BJ (cell line): Measurements from ENCODE around the gene COL19A1. TPM values are rescaled to one million over a fixed set of nuclear protein-coding genes. Genes with fewer than 3 reads are reported as not detected.
"Not testable (repeated sequence)": the region's sequence is repeated elsewhere in the genome, so short reads cannot be mapped to it uniquely, and the experiment has no call there.

Experiments used
- CTCF ChIA-PET: fragments of 350-600 bp; formaldehyde crosslinking; extraction: SDS; loops from one replicate; lab custom pipeline; 2021; ENCODE audit warnings: antibody characterized with exemption, inconsistent platforms; lab: Yijun Ruan, JAX
- POLR2A ChIA-PET: fragments of 300-600 bp; sonication (Branson Sonifier 250); formaldehyde crosslinking; extraction: SDS; loops from one replicate; lab custom pipeline; 2021; ENCODE audit warnings: antibody characterized with exemption; lab: Charles Lee
- DNase-seq: peaks from one replicate; pipeline ENCODE4 v3.0.0-alpha.2; 2011; ENCODE audit warnings: low read depth
- H3K27me3 ChIP-seq: 2 replicates; pipeline ENCODE4 v1.6.0; 2011; ENCODE audit warnings: low read length; ENCODE audit not compliant: control insufficient read depth, insufficient read depth
- H3K36me3 ChIP-seq: 2 replicates; pipeline ENCODE4 v1.5.1; 2011; ENCODE audit warnings: low read length; ENCODE audit not compliant: control insufficient read depth, insufficient read depth
- H3K4me3 ChIP-seq: 2 replicates; pipeline ENCODE4 v1.5.1; 2011; ENCODE audit warnings: low read depth, mild to moderate bottlenecking, control low read depth, low read length
- polyA plus RNA-seq: library from polyadenylated mRNA; depleted of rRNA; stranded (reverse); fragments of >200 nt; gene quantifications from 2 replicates; pipeline ENCODE4 v1.2.3, GENCODE V29; 2011
- TF ChIP-seq, protein P1 (sequence below): IDR thresholded peaks from 2 replicates; pipeline ENCODE4 v1.5.1; 2011; ENCODE audit warnings: low read depth, mild to moderate bottlenecking, control low read depth, inconsistent platforms, low read length, moderate library complexity; ENCODE audit not compliant: insufficient read depth

The COL19A1 gene
- polyA plus RNA-seq, 1 experiment = 0.11 TPM

DNA sequence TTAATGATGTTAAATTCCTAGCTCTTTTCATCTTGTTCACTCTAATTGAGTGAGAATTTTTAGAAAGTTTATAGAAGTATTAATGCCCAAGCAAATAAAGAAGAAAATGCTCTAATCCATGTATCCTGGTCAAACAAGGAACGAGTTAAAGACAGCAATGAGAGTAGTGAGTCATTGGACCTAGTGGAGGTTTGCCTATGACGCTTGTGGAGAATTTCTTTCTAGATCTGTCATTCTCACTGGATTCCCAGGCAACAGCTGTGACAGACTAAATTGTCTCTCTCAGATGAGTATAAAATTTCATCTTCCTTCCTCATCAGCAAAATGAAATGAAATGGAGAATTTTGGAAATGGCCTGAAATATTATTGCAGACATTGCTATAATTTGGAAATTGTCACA is 127.9 kb downstream of the COL19A1 start:
- no peaks in the 10 kb centered on the region for H3K36me3 ChIP-seq
- CTCF ChIA-PET = no interaction called here
- TF ChIP-seq, protein P1, sequence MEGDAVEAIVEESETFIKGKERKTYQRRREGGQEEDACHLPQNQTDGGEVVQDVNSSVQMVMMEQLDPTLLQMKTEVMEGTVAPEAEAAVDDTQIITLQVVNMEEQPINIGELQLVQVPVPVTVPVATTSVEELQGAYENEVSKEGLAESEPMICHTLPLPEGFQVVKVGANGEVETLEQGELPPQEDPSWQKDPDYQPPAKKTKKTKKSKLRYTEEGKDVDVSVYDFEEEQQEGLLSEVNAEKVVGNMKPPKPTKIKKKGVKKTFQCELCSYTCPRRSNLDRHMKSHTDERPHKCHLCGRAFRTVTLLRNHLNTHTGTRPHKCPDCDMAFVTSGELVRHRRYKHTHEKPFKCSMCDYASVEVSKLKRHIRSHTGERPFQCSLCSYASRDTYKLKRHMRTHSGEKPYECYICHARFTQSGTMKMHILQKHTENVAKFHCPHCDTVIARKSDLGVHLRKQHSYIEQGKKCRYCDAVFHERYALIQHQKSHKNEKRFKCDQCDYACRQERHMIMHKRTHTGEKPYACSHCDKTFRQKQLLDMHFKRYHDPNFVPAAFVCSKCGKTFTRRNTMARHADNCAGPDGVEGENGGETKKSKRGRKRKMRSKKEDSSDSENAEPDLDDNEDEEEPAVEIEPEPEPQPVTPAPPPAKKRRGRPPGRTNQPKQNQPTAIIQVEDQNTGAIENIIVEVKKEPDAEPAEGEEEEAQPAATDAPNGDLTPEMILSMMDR = no peak
- no peak overlapping the region for H3K4me3 ChIP-seq
- DNase-seq = no peak
- no peaks in the 10 kb centered on the region for H3K27me3 ChIP-seq
- POLR2A ChIA-PET = no interaction called here

DNA sequence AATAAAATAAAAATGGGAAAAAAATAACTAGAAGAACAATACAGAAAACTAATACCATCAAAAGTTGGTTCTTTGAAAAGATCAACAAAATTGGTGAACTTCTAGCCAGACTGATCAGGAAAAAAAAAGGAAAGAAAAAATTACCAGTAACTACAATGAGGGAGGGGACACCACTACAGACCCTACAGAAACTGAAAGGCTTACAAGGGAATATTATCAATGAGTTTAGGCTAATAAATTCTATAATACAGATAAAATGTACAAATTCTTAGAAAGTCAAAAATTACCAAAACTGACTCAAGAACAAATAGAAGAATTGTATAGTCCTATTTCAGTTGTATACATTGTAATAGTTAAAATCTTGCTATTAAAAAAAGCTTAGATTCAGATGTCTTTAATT is 141.8 kb downstream of the COL19A1 start:
- ChIA-PET POLR2A (no interaction called here), CTCF (no interaction called here)
- DNase-seq = no peak
- TF ChIP-seq, protein P1 = no peak
- Histone ChIP-seq H3K36me3 (no peaks in the 10 kb centered on the region), H3K27me3 (no peaks in the 10 kb centered on the region), H3K4me3 (no peak overlapping the region)

DNA sequence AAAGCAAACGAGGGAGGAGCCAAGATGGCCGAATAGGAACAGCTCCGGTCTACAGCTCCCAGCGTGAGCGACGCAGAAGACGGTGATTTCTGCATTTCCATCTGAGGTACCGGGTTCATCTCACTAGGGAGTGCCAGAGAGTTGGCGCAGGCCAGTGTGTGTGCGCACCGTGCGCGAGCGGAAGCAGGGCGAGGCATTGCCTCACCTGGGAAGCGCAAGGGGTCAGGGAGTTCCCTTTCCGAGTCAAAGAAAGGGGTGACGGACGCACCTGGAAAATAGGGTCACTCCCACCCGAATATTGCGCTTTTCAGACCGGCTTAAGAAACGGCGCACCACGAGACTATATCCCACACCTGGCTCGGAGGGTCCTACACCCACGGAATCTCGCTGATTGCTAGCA is 144.0 kb downstream of the COL19A1 start:
- DNase-seq, H3K4me3 ChIP-seq, POLR2A ChIA-PET, H3K27me3 ChIP-seq, H3K36me3 ChIP-seq, CTCF ChIA-PET: not testable (repeated sequence)

DNA sequence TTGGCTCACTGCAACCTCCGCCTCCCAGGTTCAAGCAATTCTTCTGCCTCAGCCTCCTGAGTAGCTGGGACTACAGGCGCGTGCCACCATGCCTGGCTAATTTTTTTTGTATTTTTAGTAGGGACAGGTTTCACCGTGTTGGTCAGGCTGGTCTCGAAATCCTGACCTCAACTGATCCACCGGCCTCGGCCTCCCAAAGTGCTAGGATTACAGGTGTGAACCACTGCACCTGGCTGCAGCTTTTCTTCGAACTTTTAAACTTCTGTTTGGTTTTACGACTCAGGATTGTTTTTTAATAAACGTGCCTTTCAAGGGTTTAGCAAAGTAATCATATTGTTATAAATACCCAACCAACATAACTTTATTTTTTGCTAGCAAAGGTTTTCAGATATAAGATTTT is 156.8 kb downstream of the COL19A1 start:
- H3K36me3 ChIP-seq, DNase-seq, CTCF ChIA-PET, POLR2A ChIA-PET, H3K4me3 ChIP-seq, H3K27me3 ChIP-seq: not testable (repeated sequence)

DNA sequence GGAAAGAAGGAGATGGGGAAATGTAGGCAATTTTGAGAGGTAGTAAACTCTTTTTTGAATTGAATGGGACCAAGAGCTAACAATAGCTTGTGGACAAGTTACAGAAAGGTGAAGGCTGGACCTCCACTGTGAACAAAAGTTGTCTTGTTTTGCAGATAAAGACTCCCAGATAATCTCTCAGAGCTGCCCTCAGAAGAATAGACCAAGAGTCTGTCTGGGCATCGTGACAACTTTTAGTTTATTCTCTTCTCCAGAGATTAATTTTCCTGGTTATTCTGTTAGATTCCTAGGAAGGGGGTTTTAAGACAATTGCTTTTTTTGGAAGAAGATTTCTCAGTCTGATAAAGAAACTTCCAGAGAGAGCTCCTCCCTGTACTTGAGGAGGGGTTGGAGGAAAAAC is 161.9 kb downstream of the COL19A1 start:
- CTCF ChIA-PET = interaction anchor here (1.0 kb wide), 1 partner anchor 76 kb away, joined by 3 read pairs; no protein-coding TSS in a partner anchor
- POLR2A ChIA-PET = no interaction called here

DNA sequence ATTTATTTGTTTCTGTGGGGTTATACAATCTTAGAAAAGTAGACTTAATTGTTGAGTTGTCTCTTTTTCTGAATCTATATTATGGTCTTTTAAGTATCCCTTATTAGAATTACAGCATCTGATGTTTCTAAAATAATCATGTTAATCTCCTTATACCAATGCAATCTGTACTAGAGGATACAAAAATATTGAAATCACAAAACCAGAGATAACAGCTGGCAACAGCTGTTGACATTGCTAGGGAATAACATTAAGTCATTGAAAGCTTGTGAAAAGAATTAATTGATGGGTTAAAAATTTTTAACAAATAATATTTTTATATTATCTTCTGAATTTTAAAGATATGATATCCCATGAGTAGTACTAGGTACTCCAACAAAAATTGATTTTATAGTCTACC is 162.6 kb downstream of the COL19A1 start:
- H3K4me3 ChIP-seq = no peak overlapping the region
- TF ChIP-seq, protein P1 = no peak
- ChIA-PET POLR2A (no interaction called here), CTCF (interaction anchor here (1.0 kb wide), 1 partner anchor 75 kb away, joined by 3 read pairs; no protein-coding TSS in a partner anchor)
- no peaks in the 10 kb centered on the region; the same call in 1 of the 2 replicates for H3K27me3 ChIP-seq
- DNase-seq = no peak
- H3K36me3 ChIP-seq = no peaks in the 10 kb centered on the region

More for the DNA sequence above, 161.9 kb downstream of the COL19A1 start:
- H3K36me3 ChIP-seq = no peaks in the 10 kb centered on the region
- DNase-seq = no peak
- TF ChIP-seq, protein P1 = no peak
- no peak overlapping the region for H3K4me3 ChIP-seq
- no peaks in the 10 kb centered on the region; the same call in 1 of the 2 replicates for H3K27me3 ChIP-seq
